BJ (cell line): ENCODE results near the gene CNTFR. TPM values are rescaled to one million over a fixed set of nuclear protein-coding genes. Genes with fewer than 3 reads are reported as not detected.

ENCODE experiments used
- CTCF ChIA-PET: fragments of 350-600 bp; formaldehyde crosslinking; extraction: SDS; loops from one replicate; lab custom pipeline; 2021; ENCODE audit warnings: antibody characterized with exemption, inconsistent platforms; lab: Yijun Ruan, JAX
- POLR2A ChIA-PET: fragments of 300-600 bp; sonication (Branson Sonifier 250); formaldehyde crosslinking; extraction: SDS; loops from one replicate; lab custom pipeline; 2021; ENCODE audit warnings: antibody characterized with exemption; lab: Charles Lee
- DNase-seq: peaks from one replicate; pipeline ENCODE4 v3.0.0-alpha.2; 2011; ENCODE audit warnings: low read depth
- H3K27me3 ChIP-seq: 2 replicates; pipeline ENCODE4 v1.6.0; 2011; ENCODE audit warnings: low read length; ENCODE audit not compliant: control insufficient read depth, insufficient read depth
- H3K36me3 ChIP-seq: 2 replicates; pipeline ENCODE4 v1.5.1; 2011; ENCODE audit warnings: low read length; ENCODE audit not compliant: control insufficient read depth, insufficient read depth
- H3K4me3 ChIP-seq: 2 replicates; pipeline ENCODE4 v1.5.1; 2011; ENCODE audit warnings: low read depth, mild to moderate bottlenecking, control low read depth, low read length
- CTCF ChIP-seq: IDR thresholded peaks from 2 replicates; pipeline ENCODE4 v1.5.1; 2011; ENCODE audit warnings: low read depth, mild to moderate bottlenecking, control low read depth, inconsistent platforms, low read length, moderate library complexity; ENCODE audit not compliant: insufficient read depth
- polyA plus RNA-seq: library from polyadenylated mRNA; depleted of rRNA; stranded (reverse); fragments of >200 nt; gene quantifications from 2 replicates; pipeline ENCODE4 v1.2.3, GENCODE V29; 2011

The CNTFR gene
- polyA plus RNA-seq, 1 experiment: 0.09 TPM

GRCh38 chr9:34521406-34522045 is 68.0 kb downstream of the CNTFR start:
- no peaks in the 10 kb centered on the region for H3K36me3 ChIP-seq
- ChIA-PET POLR2A (no interaction called here), CTCF (interaction anchor here (1.0 to 1.4 kb wide), 2 partner anchors 22 to 28 kb away, joined by 3 to 5 read pairs; no protein-coding TSS in a partner anchor)
- TF ChIP-seq CTCF: no peak
- no peak overlapping the region for H3K4me3 ChIP-seq
- peaks cover 10% of the 10 kb centered on the region for H3K27me3 ChIP-seq
- no peak for DNase-seq

- Histone ChIP-seq H3K27me3 (peaks cover 10% of the 10 kb centered on the region), H3K4me3 (no peak overlapping the region), H3K36me3 (no peaks in the 10 kb centered on the region)
- DNase-seq: no peak
- POLR2A ChIA-PET: no interaction called here
- no peak for TF ChIP-seq CTCF
- CTCF ChIA-PET: interaction anchor here (1.0 to 1.4 kb wide), 2 partner anchors 21 to 29 kb away, joined by 3 to 5 read pairs; no protein-coding TSS in a partner anchor
Observed at GRCh38 chr9:34520505-34521385, 68.8 kb downstream of the CNTFR start.

- Histone ChIP-seq H3K4me3 (no peak overlapping the region), H3K27me3 (peaks cover 10% of the 10 kb centered on the region), H3K36me3 (no peaks in the 10 kb centered on the region)
- ChIA-PET CTCF (interaction anchor here (0.8 to 1.4 kb wide), 2 partner anchors 20 to 28 kb away, joined by 3 to 5 read pairs; no protein-coding TSS in a partner anchor), POLR2A (no interaction called here)
- no peak for TF ChIP-seq CTCF
- no peak for DNase-seq
Observed at GRCh38 chr9:34520096-34520495, 69.4 kb downstream of the CNTFR start.

- CTCF ChIA-PET: interaction anchor here (0.8 to 1.7 kb wide), 5 partner anchors 19 to 120 kb away, joined by 3 to 5 read pairs (median 3); no protein-coding TSS in a partner anchor
- Histone ChIP-seq H3K27me3 (peaks cover 10% of the 10 kb centered on the region), H3K36me3 (no peaks in the 10 kb centered on the region), H3K4me3 (no peak overlapping the region)
- TF ChIP-seq CTCF: no peak
- no peak for DNase-seq
- POLR2A ChIA-PET: no interaction called here
Observed at GRCh38 chr9:34519321-34520020, 70.1 kb downstream of the CNTFR start.
